ENCODE measurements around the gene FNDC5. TPM values are rescaled to one million over a fixed set of nuclear protein-coding genes. Genes with fewer than 3 reads are reported as not detected.

FNDC5 gene
- total RNA-seq, 2 experiments from 2014 or later, result not detected

DNA sequence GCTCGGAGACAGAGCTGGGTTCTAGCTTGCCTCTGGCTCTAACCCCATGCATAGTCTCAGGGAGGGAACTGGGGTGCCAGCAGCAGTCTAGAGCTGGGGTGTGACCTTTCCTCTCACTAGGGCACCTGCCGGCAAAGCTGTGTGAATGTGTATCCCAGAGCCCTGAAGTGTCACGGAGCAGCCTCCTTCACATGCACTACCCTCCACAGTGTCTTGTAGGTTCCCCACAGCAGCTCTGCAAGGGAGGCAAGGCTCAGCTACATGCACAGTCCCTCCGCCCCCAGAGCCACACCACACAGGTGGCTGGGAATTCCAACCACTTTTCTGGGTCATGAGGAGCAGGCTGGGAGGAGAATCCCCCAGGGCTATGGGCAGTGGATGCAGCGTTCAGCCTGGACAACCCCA is 7.9 kb upstream of the FNDC5 start:
- no peaks in the 10 kb centered on the region for H3K9me3 ChIP-seq (ENCODE audit: control insufficient read depth in 1 of 2, insufficient read depth in 1 of 2, low read length in 2 of 2)
- Mint-ChIP-seq H3K4me3 (no peak overlapping the region), H3K27ac (no peak overlapping the region), H3K36me3 (ENCODE audit: low read depth) (no peaks in the 10 kb centered on the region), H3K27me3 (peaks cover 55% of the 10 kb centered on the region), H3K9me3 (no peaks in the 10 kb centered on the region), H3K4me1 (ENCODE audit: low read depth) (no peaks in the 10 kb centered on the region)
- DNase-seq (no peak), ATAC-seq (ENCODE audit: poor library complexity) (no peak)
- ChIA-PET POLR2A (no interaction called here), CTCF (no interaction called here)
- peaks cover 8 to 21% of the 10 kb centered on the region in 2 experiments for H3K27me3 ChIP-seq (ENCODE audit: control insufficient read depth in 1 of 2, insufficient read depth in 2 of 2, low read length in 2 of 2)
- H3K36me3 ChIP-seq (ENCODE audit: insufficient read depth, low read length), result no peaks in the 10 kb centered on the region
- intact Hi-C loops (cut with DNase I, micrococcal nuclease), result loop anchor here in 1 of 2 experiments (5.0 kb wide), 1 partner anchor 209 kb away; no protein-coding TSS in a partner anchor
- H3K4me3 ChIP-seq (ENCODE audit: low read length), result no peak overlapping the region
- H3K4me1 ChIP-seq (ENCODE audit: insufficient read depth, low read length), result peaks cover 6% of the 10 kb centered on the region
- TF ChIP-seq, protein P1, sequence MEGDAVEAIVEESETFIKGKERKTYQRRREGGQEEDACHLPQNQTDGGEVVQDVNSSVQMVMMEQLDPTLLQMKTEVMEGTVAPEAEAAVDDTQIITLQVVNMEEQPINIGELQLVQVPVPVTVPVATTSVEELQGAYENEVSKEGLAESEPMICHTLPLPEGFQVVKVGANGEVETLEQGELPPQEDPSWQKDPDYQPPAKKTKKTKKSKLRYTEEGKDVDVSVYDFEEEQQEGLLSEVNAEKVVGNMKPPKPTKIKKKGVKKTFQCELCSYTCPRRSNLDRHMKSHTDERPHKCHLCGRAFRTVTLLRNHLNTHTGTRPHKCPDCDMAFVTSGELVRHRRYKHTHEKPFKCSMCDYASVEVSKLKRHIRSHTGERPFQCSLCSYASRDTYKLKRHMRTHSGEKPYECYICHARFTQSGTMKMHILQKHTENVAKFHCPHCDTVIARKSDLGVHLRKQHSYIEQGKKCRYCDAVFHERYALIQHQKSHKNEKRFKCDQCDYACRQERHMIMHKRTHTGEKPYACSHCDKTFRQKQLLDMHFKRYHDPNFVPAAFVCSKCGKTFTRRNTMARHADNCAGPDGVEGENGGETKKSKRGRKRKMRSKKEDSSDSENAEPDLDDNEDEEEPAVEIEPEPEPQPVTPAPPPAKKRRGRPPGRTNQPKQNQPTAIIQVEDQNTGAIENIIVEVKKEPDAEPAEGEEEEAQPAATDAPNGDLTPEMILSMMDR (IDR thresholded peaks at IDR 0.05), result no peak
- H3K27ac ChIP-seq (ENCODE audit: low read depth in 1 of 2, low read length in 2 of 2), result no peak overlapping the region

DNA sequence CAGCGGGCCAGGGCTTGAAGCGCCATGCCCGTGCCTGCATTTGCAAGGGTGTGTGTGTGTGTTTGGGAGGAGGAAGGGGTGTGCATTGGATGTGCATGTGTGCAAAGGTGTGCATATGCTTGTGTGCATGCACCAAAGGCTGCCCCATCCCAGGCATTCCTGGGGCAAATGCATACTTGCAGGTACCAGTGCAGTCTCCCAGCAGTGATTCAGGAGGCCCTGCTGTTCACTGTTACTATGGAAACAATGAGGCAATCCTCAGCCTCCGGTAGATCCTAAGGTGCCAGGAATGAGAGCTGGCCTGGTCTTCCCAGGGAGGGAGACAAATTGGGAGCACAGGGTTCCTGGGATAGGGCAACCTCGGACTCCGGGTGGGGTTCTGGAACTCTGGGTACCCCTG is 7.5 kb upstream of the FNDC5 start:
- Mint-ChIP-seq H3K4me1 (ENCODE audit: low read depth) (no peaks in the 10 kb centered on the region), H3K27ac (no peak overlapping the region), H3K27me3 (peaks cover 52% of the 10 kb centered on the region), H3K4me3 (no peak overlapping the region), H3K9me3 (no peaks in the 10 kb centered on the region), H3K36me3 (ENCODE audit: low read depth) (no peaks in the 10 kb centered on the region)
- H3K36me3 ChIP-seq (ENCODE audit: insufficient read depth, low read length), result no peaks in the 10 kb centered on the region
- intact Hi-C loops (cut with DNase I, micrococcal nuclease), result loop anchor here in 1 of 2 experiments (5.0 kb wide), 1 partner anchor 209 kb away; no protein-coding TSS in a partner anchor
- H3K9me3 ChIP-seq (ENCODE audit: control insufficient read depth in 1 of 2, insufficient read depth in 1 of 2, low read length in 2 of 2), result no peaks in the 10 kb centered on the region
- peaks cover 6% of the 10 kb centered on the region for H3K4me1 ChIP-seq (ENCODE audit: insufficient read depth, low read length)
- ATAC-seq (ENCODE audit: poor library complexity) (no peak), DNase-seq (peak in 1 of 14 experiments; percentile 14)
- TF ChIP-seq, protein P1 (IDR thresholded peaks at IDR 0.05), result no peak
- H3K4me3 ChIP-seq (ENCODE audit: low read length), result no peak overlapping the region
- ChIA-PET POLR2A (no interaction called here), CTCF (no interaction called here)
- H3K27ac ChIP-seq (ENCODE audit: low read depth in 1 of 2, low read length in 2 of 2), result no peak overlapping the region
- H3K27me3 ChIP-seq (ENCODE audit: control insufficient read depth in 1 of 2, insufficient read depth in 2 of 2, low read length in 2 of 2), result peaks cover 7 to 19% of the 10 kb centered on the region in 2 experiments

DNA sequence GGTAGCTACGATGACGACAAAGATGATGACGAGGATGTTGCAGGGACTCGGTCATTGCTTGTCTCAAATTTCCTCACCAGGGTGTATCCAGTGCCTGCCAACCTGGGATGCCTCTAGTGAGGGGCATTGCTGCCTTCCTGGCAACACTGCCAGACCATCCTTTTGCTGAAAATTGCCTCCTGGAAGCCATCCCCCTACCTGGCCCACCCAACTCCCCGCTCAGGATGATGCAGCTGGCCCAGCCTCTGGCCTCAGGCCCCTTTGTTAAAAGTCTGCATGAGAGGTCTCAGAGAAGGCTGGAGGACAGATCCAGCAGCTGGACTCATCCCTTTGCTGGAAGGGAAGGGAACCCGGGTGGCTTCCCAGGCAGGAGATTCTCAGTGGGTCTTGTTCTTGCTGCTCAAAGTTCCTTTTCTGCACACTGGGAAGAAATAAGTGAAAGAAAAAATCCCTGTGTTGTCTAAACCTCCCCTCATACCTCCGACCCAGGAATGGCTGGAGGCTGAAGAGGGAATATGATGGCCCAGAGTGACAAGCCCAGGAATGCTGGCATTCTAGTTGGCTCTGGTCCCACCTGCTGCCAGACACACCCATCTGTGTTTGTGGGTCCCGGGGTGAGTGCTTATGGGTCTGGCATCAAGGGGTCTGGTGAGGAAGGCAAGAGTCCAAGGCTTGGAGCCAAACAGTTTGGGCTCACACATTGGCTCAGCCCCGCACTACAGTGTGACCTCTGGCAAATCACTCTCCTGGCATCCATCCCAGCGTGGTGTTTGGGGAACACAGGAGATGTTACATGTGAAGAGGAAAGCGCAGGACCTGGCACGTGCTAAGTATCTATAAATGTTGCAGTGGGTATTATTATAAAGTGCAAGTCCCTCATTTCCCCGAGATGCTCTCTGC is 6.7 kb upstream of the FNDC5 start:
- Mint-ChIP-seq H3K9me3 (no peaks in the 10 kb centered on the region), H3K4me3 (no peak overlapping the region), H3K36me3 (ENCODE audit: low read depth) (no peaks in the 10 kb centered on the region), H3K27ac (no peak overlapping the region), H3K27me3 (peaks cover 58% of the 10 kb centered on the region), H3K4me1 (ENCODE audit: low read depth) (no peaks in the 10 kb centered on the region)
- Histone ChIP-seq H3K27ac (ENCODE audit: low read depth in 1 of 2, low read length in 2 of 2) (no peak overlapping the region), H3K4me3 (ENCODE audit: low read length) (no peak overlapping the region), H3K27me3 (ENCODE audit: control insufficient read depth in 1 of 2, insufficient read depth in 2 of 2, low read length in 2 of 2) (peaks cover 9 to 24% of the 10 kb centered on the region in 2 experiments), H3K9me3 (ENCODE audit: control insufficient read depth in 1 of 2, insufficient read depth in 1 of 2, low read length in 2 of 2) (no peaks in the 10 kb centered on the region), H3K4me1 (ENCODE audit: insufficient read depth, low read length) (peaks cover 11% of the 10 kb centered on the region), H3K36me3 (ENCODE audit: insufficient read depth, low read length) (no peaks in the 10 kb centered on the region)
- DNase-seq (peak in 1 of 14 experiments; percentile 14), ATAC-seq (ENCODE audit: poor library complexity) (no peak)
- CTCF ChIA-PET, result interaction anchor here (0.8 to 1.6 kb wide), 2 partner anchors 14 to 209 kb away, joined by 3 to 4 read pairs; no protein-coding TSS in a partner anchor
- intact Hi-C loops (cut with DNase I, micrococcal nuclease), result loop anchor here in 1 of 2 experiments (5.0 kb wide), 1 partner anchor 210 kb away; no protein-coding TSS in a partner anchor
- TF ChIP-seq, protein P1 (IDR thresholded peaks at IDR 0.05), result no peak
- POLR2A ChIA-PET, result no interaction called here

All from CD4-positive, alpha-beta T cell (primary cell).